Hematopoietic multipotent progenitor cell treated with erythropoietin and hydrocortisone succinate and interleukin-3 and kit ligand, for 4 days (in vitro differentiated cells): ENCODE results near the gene RPTOR.

Source experiments
- DNase-seq: peaks from one replicate; pipeline ENCODE4 v3.0.0-alpha.2; 2015

Gene RPTOR

GRCh38 chr17:80671039-80671824 lies 126.6 kb downstream of the RPTOR start:
- DNase-seq: no peak

GRCh38 chr17:80671825-80672110 lies 127.1 kb downstream of the RPTOR start:
- DNase-seq: no peak

GRCh38 chr17:80673152-80673920 lies 128.7 kb downstream of the RPTOR start:
- no peak for DNase-seq

- DNase-seq: no peak
Measured at GRCh38 chr17:80675438-80676095, 130.9 kb downstream of the RPTOR start.

GRCh38 chr17:80676096-80676466 lies 131.4 kb downstream of the RPTOR start:
- no peak for DNase-seq

- DNase-seq: no peak
Measured at GRCh38 chr17:80676564-80676963, 131.9 kb downstream of the RPTOR start.

- no peak for DNase-seq
Measured at GRCh38 chr17:80677214-80677756, 132.6 kb downstream of the RPTOR start.

- no peak for DNase-seq
Measured at GRCh38 chr17:80679816-80680215, 135.2 kb downstream of the RPTOR start.

- no peak for DNase-seq
Measured at GRCh38 chr17:80681215-80681614, 136.6 kb downstream of the RPTOR start.

- no peak for DNase-seq
Measured at GRCh38 chr17:80682372-80682771, 137.7 kb downstream of the RPTOR start.

- DNase-seq: no peak
Measured at GRCh38 chr17:80683625-80684104, 139.0 kb downstream of the RPTOR start.

GRCh38 chr17:80687839-80688238 lies 143.2 kb downstream of the RPTOR start:
- DNase-seq: no peak

GRCh38 chr17:80689129-80689619 lies 144.5 kb downstream of the RPTOR start:
- peak; percentile 56 for DNase-seq

- DNase-seq: no peak
Measured at GRCh38 chr17:80691784-80692183, 147.1 kb downstream of the RPTOR start.

GRCh38 chr17:80692931-80693467 lies 148.4 kb downstream of the RPTOR start:
- DNase-seq: no peak

GRCh38 chr17:80693511-80693910 lies 148.9 kb downstream of the RPTOR start:
- no peak for DNase-seq

- no peak for DNase-seq
Measured at GRCh38 chr17:80694085-80694991, 149.7 kb downstream of the RPTOR start.

- DNase-seq: no peak
Measured at GRCh38 chr17:80694992-80695912, 150.6 kb downstream of the RPTOR start.

- DNase-seq: no peak
Measured at GRCh38 chr17:80695979-80696378, 151.3 kb downstream of the RPTOR start.

GRCh38 chr17:80696456-80696855 lies 151.8 kb downstream of the RPTOR start:
- no peak for DNase-seq

GRCh38 chr17:80696964-80697363 lies 152.3 kb downstream of the RPTOR start:
- DNase-seq: no peak
